GM19351 (cell line): Measurements from ENCODE around the gene NANS.

Experiments
- ATAC-seq: cut with Tn5 transposase; IDR thresholded peaks from one replicate; pipeline ENCODE4 v1.9.1; 2021; ENCODE audit warnings: mild to moderate bottlenecking, moderate library complexity; ENCODE audit not compliant: unreplicated experiment

Gene NANS

GRCh38 chr9:98037357-98037756 lies 19.2 kb upstream of the NANS start:
- no peak for ATAC-seq

GRCh38 chr9:98038958-98039357 lies 17.6 kb upstream of the NANS start:
- peak; percentile 39 for ATAC-seq

- no peak for ATAC-seq
Measured at GRCh38 chr9:98039607-98040017, 16.9 kb upstream of the NANS start.

GRCh38 chr9:98040212-98040611 lies 16.3 kb upstream of the NANS start:
- no peak for ATAC-seq

GRCh38 chr9:98043915-98044314 lies 12.6 kb upstream of the NANS start:
- ATAC-seq, result no peak

GRCh38 chr9:98045234-98046179 lies 11.0 kb upstream of the NANS start:
- peak; percentile 91 for ATAC-seq

- ATAC-seq, result no peak
Measured at GRCh38 chr9:98046180-98046543, 10.4 kb upstream of the NANS start.

DNA sequence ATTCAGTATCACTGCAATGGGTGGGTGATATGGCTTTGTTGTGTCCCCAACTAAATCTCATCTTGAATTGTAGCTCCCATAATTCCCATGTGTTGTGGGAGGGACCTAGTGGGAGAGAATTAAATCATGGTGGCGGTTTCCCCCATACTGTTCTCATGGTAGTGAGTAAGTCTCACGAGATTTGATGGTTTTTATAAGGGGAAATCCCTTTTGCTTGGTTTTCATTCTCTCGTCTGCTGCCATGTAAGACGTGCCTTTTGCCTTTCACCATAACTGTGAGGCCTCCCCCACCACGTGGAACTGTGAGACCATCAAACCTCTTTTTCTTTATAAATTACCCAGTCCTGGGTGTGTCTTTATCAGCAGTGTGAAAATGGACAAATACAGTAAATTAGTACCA lies 9.5 kb upstream of the NANS start:
- ATAC-seq, result no peak

- no peak for ATAC-seq
Measured at GRCh38 chr9:98049288-98050072, 7.1 kb upstream of the NANS start.

DNA sequence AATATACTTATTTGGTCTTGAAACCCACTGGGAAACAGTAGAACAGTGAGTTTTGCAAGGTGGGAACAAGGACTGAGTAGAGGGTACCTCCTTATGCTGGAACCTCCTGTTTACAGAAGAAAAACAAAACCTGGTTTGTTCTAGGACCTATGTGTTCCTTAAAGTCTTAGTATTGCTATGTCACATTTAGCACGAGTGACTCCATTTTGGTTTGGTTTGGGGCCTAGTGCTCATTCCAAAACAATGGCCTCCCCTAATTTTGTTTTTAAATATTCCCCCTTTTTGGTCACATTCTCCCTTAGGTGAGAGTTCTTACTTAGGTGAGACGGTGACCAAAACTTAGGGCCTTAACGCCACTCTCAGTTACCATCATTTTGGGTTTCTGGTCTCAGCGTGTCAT lies 6.2 kb upstream of the NANS start:
- ATAC-seq, result no peak

DNA sequence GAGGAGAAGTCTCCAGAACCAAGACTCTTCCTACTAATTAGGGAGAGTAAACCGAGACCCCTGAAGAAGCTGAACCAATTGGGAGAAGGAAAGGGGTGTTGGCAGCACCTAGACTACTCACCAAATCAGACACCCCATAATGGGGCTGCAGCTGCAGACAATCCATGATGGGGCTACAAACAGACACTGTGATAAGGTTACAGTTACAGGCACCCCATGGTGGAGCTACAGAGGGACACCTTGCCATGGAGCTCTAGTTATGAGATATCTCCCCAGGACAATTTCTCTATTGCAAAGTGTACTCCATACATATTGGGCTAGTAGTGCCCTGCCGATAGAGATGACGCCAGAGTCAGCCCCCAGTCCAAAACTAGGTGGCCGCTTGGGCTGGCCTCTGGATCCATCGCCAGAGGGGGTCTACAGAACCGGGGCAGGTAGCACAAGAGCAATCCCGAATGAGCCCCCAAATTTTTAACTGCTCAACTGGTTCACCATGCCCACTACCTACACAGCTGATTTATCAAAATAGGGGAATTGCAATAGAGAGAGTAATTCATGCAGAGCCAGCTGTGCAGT lies 2.1 kb upstream of the NANS start:
- no peak for ATAC-seq

DNA sequence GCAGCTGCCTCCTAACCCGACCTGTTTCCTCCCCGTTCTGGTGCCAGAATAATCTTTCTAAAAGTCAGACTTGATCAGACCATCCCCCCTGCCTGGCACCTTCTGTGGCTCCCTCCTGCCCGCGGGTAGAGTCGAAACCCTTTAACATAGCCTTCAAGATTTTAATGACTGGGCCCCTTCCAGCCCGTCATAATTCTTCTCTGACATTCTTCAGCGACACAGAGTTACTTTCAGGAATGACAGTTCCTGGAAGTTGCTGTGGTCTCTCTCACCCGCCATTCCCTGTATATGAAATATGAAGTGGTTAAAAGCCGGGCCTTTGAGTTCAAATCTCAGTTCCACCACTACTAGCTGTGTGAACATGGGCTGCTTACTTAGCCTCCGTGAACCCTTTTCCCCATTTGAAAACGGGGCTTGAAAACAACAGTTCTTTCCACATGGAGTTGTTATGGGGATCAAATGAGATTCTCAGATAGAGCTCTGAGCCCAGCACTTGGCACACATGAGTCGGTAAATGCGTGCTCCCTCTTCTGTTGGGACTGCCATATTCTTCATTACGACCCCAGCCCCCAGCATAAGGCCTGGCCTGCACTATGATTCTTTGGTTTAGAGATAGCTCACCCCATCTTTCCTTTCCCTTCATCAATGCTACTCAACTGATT lies 737 bp downstream of the NANS start:
- ATAC-seq, result peak; percentile 1

GRCh38 chr9:98062161-98062560 lies 5.6 kb downstream of the NANS start:
- no peak for ATAC-seq

DNA sequence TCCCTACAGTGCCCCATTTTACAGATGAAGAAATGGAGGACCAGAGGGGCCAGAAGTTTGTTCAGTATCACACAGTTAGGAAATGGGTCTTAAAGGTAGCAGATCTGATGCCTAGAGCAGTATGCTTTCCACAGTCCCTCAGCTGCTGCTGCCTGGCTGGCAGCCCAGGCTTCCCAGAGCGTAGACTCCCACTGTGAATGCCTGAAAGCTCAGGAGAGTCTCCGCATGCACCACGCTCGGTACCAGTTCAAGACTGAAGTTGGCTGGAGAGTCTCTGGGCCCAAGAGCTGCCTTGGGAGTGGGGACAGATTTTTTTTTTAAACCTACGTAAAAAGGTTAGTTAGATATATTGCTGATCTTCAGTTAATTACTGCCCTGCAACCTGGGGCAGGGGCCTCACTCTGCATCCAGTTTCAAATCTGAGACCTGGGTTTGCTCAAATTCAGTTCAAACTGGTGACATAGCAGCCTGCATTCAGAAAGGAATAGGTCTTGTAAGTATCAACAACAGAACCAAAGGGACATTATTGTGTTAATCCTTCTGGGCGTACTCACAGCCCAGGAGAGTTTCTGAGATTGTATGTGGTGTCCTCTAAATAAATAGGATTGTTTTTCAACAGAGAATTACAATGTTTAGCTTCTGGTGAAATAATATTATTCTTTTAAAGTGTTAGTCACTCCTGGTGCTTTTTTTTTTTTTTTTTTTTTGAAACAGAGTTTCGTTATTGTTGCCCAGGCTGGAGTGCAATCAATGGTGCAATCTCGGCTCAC lies 8.3 kb downstream of the NANS start:
- no peak for ATAC-seq

DNA sequence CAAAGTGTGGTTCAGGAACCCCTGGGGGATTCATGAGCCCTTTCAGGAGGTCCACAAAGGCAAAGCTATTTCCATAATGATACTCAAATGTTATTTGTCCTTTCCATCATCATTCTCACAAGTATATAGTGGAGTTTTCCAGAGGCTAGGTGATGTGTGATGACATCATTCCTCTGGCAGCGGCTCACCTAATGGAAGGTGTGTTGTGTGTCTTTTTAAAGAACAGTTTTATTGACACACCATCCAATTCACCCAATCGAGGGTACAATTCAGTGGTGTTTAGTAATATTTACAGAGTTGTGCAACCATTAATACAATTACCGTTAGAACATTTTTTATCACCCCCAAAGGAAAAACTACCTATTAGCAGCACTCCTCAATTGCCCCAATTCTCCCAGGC lies 9.7 kb downstream of the NANS start:
- ATAC-seq, result no peak

GRCh38 chr9:98067184-98067583 lies 10.7 kb downstream of the NANS start:
- ATAC-seq, result no peak

GRCh38 chr9:98069551-98069950 lies 13.0 kb downstream of the NANS start:
- no peak for ATAC-seq

DNA sequence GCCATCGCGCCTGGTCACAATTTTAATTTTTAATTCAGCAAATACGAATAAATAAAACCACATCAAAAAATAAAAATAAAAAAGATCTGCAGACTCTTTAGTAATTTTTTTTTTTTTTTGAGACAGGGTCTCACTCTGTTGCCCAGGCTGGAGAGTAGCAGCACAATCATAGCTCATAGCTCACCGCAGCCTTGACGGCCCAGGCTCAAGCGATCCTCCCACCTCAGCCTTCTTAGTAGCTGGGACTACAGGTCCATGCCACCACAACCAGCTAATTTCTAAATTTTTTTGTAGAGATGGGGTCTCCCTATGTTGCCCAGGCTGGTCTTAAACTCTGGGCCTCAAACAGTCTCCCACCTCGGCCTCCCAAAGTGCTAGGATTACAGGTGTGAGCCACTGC lies 14.2 kb downstream of the NANS start:
- ATAC-seq, result no peak

DNA sequence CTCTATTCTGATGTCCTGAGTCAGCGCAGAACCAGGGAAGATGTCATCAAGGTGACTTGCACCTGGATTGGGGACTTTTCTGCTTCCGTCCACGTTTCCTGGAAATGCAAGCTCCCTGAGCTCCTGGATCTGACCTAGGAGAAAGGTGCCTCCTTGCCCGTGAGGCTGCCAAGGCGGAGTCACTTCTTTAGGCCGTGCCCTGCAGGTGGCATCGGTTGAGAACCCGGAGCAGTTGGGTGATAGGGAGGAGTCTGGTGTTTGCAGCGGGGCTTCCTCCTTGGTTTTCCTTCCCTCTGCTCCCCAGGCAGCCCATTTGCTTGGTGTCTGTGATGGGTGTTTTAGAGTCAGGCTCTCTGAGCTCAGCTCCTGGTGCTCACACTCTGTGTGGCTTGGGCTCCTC lies 15.2 kb downstream of the NANS start:
- no peak for ATAC-seq
